ENCODE data around the gene IL18BP.

IL18BP gene

GRCh38 chr11:71979602-71980001, 19.1 kb upstream of the IL18BP start:
- TF ChIP-seq, protein P1, sequence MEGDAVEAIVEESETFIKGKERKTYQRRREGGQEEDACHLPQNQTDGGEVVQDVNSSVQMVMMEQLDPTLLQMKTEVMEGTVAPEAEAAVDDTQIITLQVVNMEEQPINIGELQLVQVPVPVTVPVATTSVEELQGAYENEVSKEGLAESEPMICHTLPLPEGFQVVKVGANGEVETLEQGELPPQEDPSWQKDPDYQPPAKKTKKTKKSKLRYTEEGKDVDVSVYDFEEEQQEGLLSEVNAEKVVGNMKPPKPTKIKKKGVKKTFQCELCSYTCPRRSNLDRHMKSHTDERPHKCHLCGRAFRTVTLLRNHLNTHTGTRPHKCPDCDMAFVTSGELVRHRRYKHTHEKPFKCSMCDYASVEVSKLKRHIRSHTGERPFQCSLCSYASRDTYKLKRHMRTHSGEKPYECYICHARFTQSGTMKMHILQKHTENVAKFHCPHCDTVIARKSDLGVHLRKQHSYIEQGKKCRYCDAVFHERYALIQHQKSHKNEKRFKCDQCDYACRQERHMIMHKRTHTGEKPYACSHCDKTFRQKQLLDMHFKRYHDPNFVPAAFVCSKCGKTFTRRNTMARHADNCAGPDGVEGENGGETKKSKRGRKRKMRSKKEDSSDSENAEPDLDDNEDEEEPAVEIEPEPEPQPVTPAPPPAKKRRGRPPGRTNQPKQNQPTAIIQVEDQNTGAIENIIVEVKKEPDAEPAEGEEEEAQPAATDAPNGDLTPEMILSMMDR (IDR thresholded peaks at IDR 0.05; ENCODE audit: low read depth, low read length), result no peak
- H3K4me3 ChIP-seq (ENCODE audit: low read depth, low read length), result no peak overlapping the region
- no peak for DNase-seq (ENCODE audit: low read depth, low spot score)
- in situ Hi-C loops (cut with HindIII; ENCODE audit: low sequenced_read_pairs), result no loop called here

GRCh38 chr11:71986131-71986530, 12.6 kb upstream of the IL18BP start:
- DNase-seq (ENCODE audit: low read depth, low spot score), result no peak
- H3K4me3 ChIP-seq (ENCODE audit: low read depth, low read length), result no peak overlapping the region
- in situ Hi-C loops (cut with HindIII; ENCODE audit: low sequenced_read_pairs), result no loop called here
- TF ChIP-seq, protein P1 (IDR thresholded peaks at IDR 0.05; ENCODE audit: low read depth, low read length), result no peak

DNA sequence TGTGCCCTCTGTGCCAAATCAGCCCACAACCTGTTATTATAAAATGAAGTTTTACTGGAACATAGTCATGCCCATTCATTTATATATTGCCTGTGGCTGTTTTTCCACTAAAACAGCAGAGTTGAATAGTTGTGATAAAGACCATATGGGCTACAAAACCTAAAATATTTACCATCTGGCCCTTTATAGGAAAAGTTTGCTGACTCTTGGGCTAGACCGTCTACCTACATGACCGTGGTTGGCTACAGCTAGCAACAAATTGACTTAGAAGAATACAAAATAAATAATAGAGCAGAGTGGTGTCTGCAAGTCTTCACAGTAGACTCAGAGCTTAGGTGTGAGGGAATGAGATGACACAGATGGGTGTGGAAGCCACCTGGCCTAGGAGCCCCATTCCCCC, 11.2 kb upstream of the IL18BP start:
- H3K4me3 ChIP-seq (ENCODE audit: low read depth, low read length), result no peak overlapping the region
- no peak for DNase-seq (ENCODE audit: low read depth, low spot score)
- in situ Hi-C loops (cut with HindIII; ENCODE audit: low sequenced_read_pairs), result no loop called here
- TF ChIP-seq, protein P1 (IDR thresholded peaks at IDR 0.05; ENCODE audit: low read depth, low read length), result no peak

DNA sequence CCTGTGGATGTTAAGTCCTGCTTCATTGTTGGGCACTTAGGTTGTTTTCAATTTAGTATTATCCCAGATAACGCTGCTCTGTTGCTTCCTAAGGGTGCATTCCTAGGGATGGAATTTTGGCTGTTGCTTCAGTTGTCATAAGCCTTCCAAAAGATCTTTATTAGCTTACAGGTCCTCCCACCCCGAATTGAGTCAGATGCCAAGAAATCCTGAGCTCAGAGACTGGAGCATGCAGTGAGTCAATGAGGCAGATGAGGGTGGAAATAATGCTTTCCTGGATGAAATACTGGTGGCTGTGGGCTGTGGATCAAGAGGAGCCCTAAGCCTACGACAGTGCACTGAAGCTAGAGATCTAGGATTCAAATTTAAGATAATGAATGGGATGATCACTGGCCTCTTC, 10.7 kb upstream of the IL18BP start:
- DNase-seq (ENCODE audit: low read depth, low spot score), result peak; percentile 32
- in situ Hi-C loops (cut with HindIII; ENCODE audit: low sequenced_read_pairs), result no loop called here
- TF ChIP-seq, protein P1 (IDR thresholded peaks at IDR 0.05; ENCODE audit: low read depth, low read length), result no peak
- no peak overlapping the region for H3K4me3 ChIP-seq (ENCODE audit: low read depth, low read length)

DNA sequence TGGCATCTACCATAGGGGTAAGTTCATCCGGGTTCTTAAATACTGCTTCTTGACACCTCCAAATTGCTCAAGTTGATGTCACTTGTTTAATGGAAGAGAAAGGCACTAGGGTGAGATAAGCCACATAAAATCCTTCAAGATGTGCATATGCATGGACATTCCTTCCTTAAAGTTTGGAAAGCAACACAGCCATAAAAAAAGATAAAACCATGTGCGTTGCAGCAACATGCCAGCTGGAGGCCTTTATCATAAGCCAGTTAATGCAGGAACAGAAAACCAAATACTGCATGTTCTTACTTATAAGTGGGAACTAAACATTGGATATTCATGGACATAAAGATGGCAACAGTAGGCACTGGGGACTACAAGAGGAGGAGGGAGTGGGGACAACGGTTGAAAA, 8.0 kb upstream of the IL18BP start:
- no peak for DNase-seq (ENCODE audit: low read depth, low spot score)
- in situ Hi-C loops (cut with HindIII; ENCODE audit: low sequenced_read_pairs), result no loop called here
- TF ChIP-seq, protein P1 (IDR thresholded peaks at IDR 0.05; ENCODE audit: low read depth, low read length), result no peak
- no peak overlapping the region for H3K4me3 ChIP-seq (ENCODE audit: low read depth, low read length)

GRCh38 chr11:71991494-71991893, 7.2 kb upstream of the IL18BP start:
- in situ Hi-C loops (cut with HindIII; ENCODE audit: low sequenced_read_pairs), result no loop called here
- no peak overlapping the region for H3K4me3 ChIP-seq (ENCODE audit: low read depth, low read length)
- TF ChIP-seq, protein P1 (IDR thresholded peaks at IDR 0.05; ENCODE audit: low read depth, low read length), result no peak
- DNase-seq (ENCODE audit: low read depth, low spot score), result no peak

Data from astrocyte of the spinal cord (primary cell).